Measurements from ENCODE around the gene ITPRIPL2. TPM values are rescaled to one million over a fixed set of nuclear protein-coding genes. Genes with fewer than 3 reads are reported as not detected.

The ITPRIPL2 gene
- total and polyA plus RNA-seq, 2 of the 13 experiments (the other 11 are each of a cell fraction or from before 2014, with no cell fraction given): 5.9 to 12.6 TPM

- TF ChIP-seq ZNF318 (CRISPR knock-in tag; IDR thresholded peaks at IDR 0.05): peak; percentile 76; the same call in 1 of the 2 replicates
- 0 out of 2 replicates have a peak, but pooled peaks have one; percentile 24 for TF ChIP-seq ZSCAN30 (CRISPR knock-in tag; IDR thresholded peaks at IDR 0.05)
- TF ChIP-seq DRAP1 (CRISPR knock-in tag; IDR thresholded peaks at IDR 0.05): 0 out of 2 replicates have a peak, but pooled peaks have one; percentile 30
- no peak for TF ChIP-seq DBP (CRISPR knock-in tag; IDR thresholded peaks at IDR 0.05; ENCODE audit: not compliant biosample characterization)
- TF ChIP-seq ZNF235 (CRISPR knock-in tag; IDR thresholded peaks at IDR 0.05; ENCODE audit: borderline replicate concordance): 0 out of 2 replicates have a peak, but pooled peaks have one; percentile 58
- peak; percentile 39 for TF ChIP-seq RXRB (CRISPR knock-in tag; IDR thresholded peaks at IDR 0.05; ENCODE audit: borderline replicate concordance)
- TF ChIP-seq ZNF251 (CRISPR knock-in tag; IDR thresholded peaks at IDR 0.05): no peak
- TF ChIP-seq ZNF788 (CRISPR knock-in tag; IDR thresholded peaks at IDR 0.05; ENCODE audit: borderline replicate concordance): 0 out of 2 replicates have a peak, but pooled peaks have one; percentile 13
- no peak for TF ChIP-seq ZNF720 (CRISPR knock-in tag; IDR thresholded peaks at IDR 0.05)
- 0 out of 2 replicates have a peak, but pooled peaks have one; percentile 44 for TF ChIP-seq ZNF503 (CRISPR knock-in tag; IDR thresholded peaks at IDR 0.05)
- TF ChIP-seq GATA4 (IDR thresholded peaks at IDR 0.05; ENCODE audit: borderline replicate concordance, low read depth): no peak
- TF ChIP-seq ZBTB39 (CRISPR knock-in tag; IDR thresholded peaks at IDR 0.05): peak; percentile 34; the same call in 1 of the 2 replicates
- 0 out of 2 replicates have a peak, but pooled peaks have one; percentile 52 for TF ChIP-seq DNMT3B (CRISPR knock-in tag; conservative IDR thresholded peaks at IDR 0.05)
Measured at GRCh38 chr16:19093631-19094541, 19.9 kb upstream of the ITPRIPL2 start (continued).

All from HepG2 (cell line).